GM12873 (cell line): ENCODE data around the gene CD2BP2.

Source experiments
- CTCF ChIP-seq: IDR thresholded peaks from 2 replicates; pipeline ENCODE4 v1.5.1; 2012; ENCODE audit warnings: low read depth, mild to moderate bottlenecking, moderate library complexity, low read length, control low read depth; ENCODE audit not compliant: insufficient read depth; ENCODE audit errors: missing control alignments

CD2BP2 gene

GRCh38 chr16:30380803-30381208, 25.7 kb upstream of the CD2BP2 start:
- TF ChIP-seq CTCF, result no peak

- no peak for TF ChIP-seq CTCF
These were observed 25.1 kb upstream of the CD2BP2 start for GRCh38 chr16:30380072-30380802.

- TF ChIP-seq CTCF, result no peak
These were observed 24.2 kb upstream of the CD2BP2 start for GRCh38 chr16:30379158-30379783.

GRCh38 chr16:30378236-30379157, 23.4 kb upstream of the CD2BP2 start:
- no peak for TF ChIP-seq CTCF

- TF ChIP-seq CTCF, result no peak
These were observed 22.7 kb upstream of the CD2BP2 start for GRCh38 chr16:30377812-30378235.

- TF ChIP-seq CTCF, result no peak
These were observed 22.1 kb upstream of the CD2BP2 start for GRCh38 chr16:30377050-30377811.
